LNCaP clone FGC (cell line): ENCODE measurements around the gene HTRA2.

Experiments
- DNase-seq: peaks from one replicate; pipeline ENCODE4 v3.0.0-alpha.2; 2011; ENCODE audit warnings: low read depth
- H3K4me3 ChIP-seq: 2 replicates; pipeline ENCODE4 v1.5.1; 2011; ENCODE audit warnings: mild to moderate bottlenecking, low read depth, low read length, control low read depth
- TF ChIP-seq, protein P1 (sequence below): IDR thresholded peaks from 2 replicates; pipeline ENCODE4 v1.5.1; 2012; ENCODE audit warnings: mild to moderate bottlenecking; ENCODE audit not compliant: control insufficient read depth, insufficient read depth; ENCODE audit errors: extremely low read depth

HTRA2 gene

DNA sequence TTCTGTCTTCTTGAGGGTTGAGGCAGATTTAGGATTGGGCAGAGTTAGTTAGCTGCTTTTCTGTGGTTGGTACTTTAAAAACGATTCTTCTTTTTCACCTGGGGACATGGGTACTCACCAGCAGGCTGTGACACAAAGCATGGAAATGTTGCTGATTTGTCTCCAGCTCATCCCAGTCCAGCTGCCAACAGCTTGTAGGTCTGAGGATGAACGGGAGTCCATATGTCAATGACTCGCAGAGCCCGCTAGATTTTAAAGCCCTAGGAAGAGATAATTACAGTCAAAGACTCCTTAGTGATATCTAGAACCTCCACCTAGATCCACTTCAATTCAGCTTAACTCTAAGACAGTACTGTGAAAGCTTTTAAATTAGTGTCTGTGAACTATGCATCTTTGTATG lies 45.6 kb downstream of the HTRA2 start:
- TF ChIP-seq, protein P1, sequence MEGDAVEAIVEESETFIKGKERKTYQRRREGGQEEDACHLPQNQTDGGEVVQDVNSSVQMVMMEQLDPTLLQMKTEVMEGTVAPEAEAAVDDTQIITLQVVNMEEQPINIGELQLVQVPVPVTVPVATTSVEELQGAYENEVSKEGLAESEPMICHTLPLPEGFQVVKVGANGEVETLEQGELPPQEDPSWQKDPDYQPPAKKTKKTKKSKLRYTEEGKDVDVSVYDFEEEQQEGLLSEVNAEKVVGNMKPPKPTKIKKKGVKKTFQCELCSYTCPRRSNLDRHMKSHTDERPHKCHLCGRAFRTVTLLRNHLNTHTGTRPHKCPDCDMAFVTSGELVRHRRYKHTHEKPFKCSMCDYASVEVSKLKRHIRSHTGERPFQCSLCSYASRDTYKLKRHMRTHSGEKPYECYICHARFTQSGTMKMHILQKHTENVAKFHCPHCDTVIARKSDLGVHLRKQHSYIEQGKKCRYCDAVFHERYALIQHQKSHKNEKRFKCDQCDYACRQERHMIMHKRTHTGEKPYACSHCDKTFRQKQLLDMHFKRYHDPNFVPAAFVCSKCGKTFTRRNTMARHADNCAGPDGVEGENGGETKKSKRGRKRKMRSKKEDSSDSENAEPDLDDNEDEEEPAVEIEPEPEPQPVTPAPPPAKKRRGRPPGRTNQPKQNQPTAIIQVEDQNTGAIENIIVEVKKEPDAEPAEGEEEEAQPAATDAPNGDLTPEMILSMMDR: no peak
- H3K4me3 ChIP-seq: no peak overlapping the region
- no peak for DNase-seq

DNA sequence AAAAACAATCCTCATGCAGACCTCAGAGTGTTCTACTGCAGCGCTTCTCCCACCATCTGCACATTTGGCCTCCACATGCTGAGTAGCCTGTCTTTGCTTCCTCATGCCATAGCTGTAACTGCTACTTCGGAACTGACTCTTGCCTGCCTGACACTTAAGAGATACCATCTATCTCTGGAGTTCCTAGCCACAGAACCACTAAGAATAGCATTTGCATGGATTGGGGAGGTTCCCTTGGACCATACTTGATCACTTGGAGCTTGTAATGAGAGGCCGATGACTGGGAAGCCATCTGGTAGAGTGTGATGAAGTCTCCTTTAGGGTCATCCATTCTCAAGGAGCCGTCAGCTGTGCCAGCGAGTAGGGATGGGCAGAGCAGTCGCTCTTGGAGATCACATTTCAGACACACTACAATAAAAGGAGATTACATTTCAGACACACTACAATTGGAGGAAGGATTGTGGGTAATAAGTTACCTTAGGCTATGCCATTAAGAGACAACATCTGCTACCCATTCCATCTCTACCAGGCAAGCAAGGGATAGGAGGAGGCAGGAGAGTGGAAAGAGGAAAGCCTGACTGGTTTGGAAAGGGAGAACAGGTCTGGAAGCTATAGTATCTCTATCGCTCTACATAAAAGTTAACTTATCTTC lies 46.6 kb downstream of the HTRA2 start:
- no peak for DNase-seq
- H3K4me3 ChIP-seq: no peak overlapping the region
- TF ChIP-seq, protein P1: no peak

- no peak overlapping the region for H3K4me3 ChIP-seq
- DNase-seq: peak; percentile 47
- TF ChIP-seq, protein P1: no peak
Observed at GRCh38 chr2:74576863-74577229, 47.1 kb downstream of the HTRA2 start.

DNA sequence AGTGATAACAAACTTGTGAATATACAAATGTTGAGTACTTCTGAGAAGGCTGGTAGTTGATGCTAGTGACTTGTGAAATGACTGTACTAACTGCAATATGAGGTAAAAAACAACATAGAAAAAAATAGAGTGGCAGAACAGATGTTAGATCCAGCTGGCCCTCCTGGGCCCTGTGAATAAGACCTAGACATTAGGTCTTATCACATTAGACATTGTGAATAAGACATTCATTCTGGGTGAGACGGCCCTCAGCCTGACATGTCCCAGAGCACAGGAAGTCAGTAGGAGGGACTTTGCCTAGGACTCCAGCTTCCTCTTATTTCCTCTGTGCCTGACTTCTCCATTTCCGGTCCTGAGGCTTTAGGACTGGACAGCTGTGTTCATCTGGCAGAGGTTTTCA lies 47.7 kb downstream of the HTRA2 start:
- H3K4me3 ChIP-seq: no peak overlapping the region
- no peak for DNase-seq
- TF ChIP-seq, protein P1: no peak

DNA sequence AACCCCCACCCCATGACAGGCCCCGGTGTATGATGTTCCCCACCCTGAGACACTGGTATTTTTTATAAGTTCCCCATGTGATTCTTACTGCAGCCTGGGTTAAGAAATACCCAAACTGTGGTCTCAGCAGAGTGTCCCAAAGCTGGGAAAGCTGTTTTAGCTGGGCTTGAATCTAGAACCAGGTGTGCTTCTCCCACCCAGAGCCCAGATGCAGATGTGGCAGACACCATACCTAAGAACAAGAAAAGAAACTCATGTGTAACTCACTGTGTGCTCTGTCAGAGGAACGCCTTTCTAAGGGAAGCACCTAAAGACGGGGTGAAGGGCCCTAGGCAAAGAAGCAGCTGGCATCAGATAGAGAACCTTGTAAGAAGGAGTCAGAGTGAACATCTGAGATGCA lies 48.7 kb downstream of the HTRA2 start:
- TF ChIP-seq, protein P1: no peak
- no peak overlapping the region for H3K4me3 ChIP-seq

GRCh38 chr2:74581463-74581862 lies 51.7 kb downstream of the HTRA2 start:
- DNase-seq: no peak
- H3K4me3 ChIP-seq: no peak overlapping the region
- TF ChIP-seq, protein P1: no peak

More for the DNA sequence above, 48.7 kb downstream of the HTRA2 start:
- no peak for DNase-seq

DNA sequence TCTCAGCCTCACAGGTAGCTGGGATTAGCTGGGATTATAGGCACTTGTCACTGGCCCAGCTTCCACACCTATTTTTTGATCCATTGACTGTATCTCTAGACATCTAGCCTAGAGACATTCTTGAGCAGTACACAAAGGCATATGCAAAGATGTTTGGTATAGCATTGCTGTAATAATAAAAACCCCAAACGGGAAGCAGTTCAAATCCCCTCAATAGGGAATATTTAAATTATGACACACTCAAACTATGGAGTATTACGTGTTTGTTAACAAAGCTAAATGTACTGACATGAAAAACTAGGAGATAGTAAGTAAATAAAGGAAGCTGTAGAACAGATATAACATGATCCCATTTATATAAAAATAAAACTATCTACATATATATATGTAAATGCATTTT lies 52.5 kb downstream of the HTRA2 start:
- TF ChIP-seq, protein P1: no peak
- no peak overlapping the region for H3K4me3 ChIP-seq
- no peak for DNase-seq
